ENCODE results near the gene CCDC178.
"Not testable (repeated sequence)": the region's sequence is repeated elsewhere in the genome, so short reads cannot be mapped to it uniquely, and the experiment has no call there.

Gene CCDC178

DNA sequence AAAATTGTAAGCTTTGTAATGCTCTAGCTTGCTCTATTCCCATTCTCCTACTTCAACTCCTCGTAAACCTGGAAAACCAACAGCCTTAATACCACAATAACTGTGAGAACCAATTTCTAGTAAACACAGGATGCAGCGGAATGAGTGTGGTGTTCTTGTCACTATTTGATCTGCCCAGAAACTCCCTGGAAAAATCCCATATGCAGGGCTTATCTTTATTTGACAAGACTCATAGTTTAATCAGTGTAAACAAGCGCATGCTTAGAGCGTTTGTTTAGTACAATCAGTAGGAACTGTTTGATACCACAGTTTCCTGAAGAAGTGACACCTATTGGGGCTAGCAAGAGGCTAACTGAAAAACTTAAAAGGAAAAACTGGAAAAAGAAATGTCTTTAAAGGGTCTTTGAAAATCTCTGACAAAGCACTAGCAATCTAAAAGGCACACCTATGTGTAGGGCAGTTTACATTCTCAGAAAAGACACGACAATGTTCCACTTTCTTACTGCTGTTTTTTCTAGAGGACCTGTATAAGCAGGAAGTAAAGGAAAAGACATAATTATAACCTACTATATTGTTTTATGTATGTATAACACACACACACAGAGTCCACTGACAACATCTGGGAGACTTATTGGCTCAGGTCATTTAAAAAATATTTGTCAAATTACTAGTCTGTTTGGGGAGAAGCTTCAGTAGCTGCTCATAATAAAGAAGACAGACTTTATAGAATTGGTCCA, 426.3 kb downstream of the CCDC178 start:
- no peak for TF ChIP-seq ZNF274 (IDR thresholded peaks at IDR 0.05; ENCODE audit: low read depth, low read length)
- no peak overlapping the region for H3K4me3 ChIP-seq (ENCODE audit: low read length)

- H3K4me3 ChIP-seq (ENCODE audit: low read length): no peak overlapping the region
- no peak for TF ChIP-seq ZNF274 (IDR thresholded peaks at IDR 0.05; ENCODE audit: low read depth, low read length)
Measured at GRCh38 chr18:33010149-33010548, 430.4 kb downstream of the CCDC178 start.

- H3K4me3 ChIP-seq (ENCODE audit: low read length): no peak overlapping the region
- TF ChIP-seq ZNF274 (IDR thresholded peaks at IDR 0.05; ENCODE audit: low read depth, low read length): no peak
Measured at GRCh38 chr18:32998921-32999320, 441.6 kb downstream of the CCDC178 start.

DNA sequence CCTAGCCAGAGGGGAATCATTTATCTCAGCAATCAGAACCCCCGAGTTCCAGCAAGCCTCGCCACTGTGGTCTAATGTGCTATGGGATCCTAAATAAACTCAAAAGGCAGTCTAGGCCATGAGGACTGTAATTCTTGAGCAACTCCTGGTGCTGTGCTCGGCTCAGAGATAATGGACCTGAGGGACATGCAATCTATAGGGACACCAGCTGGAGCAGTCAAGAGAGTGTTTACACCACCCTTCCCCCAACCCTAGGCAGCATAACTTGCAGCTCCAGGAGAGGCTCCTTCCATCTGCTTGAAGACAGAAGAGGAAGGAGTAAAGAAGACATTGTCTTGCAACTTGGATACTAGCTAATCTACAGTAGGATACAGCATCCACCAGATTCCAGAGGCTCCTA, 442.2 kb downstream of the CCDC178 start:
- no peak overlapping the region for H3K4me3 ChIP-seq (ENCODE audit: low read length)
- no peak for TF ChIP-seq ZNF274 (IDR thresholded peaks at IDR 0.05; ENCODE audit: low read depth, low read length)

GRCh38 chr18:32983721-32984120, 456.8 kb downstream of the CCDC178 start:
- no peak overlapping the region for H3K4me3 ChIP-seq (ENCODE audit: low read length)

GRCh38 chr18:32980896-32981295, 459.6 kb downstream of the CCDC178 start:
- no peak for TF ChIP-seq ZNF274 (IDR thresholded peaks at IDR 0.05; ENCODE audit: low read depth, low read length)
- H3K4me3 ChIP-seq (ENCODE audit: low read length): no peak overlapping the region

More at GRCh38 chr18:32983721-32984120, 456.8 kb downstream of the CCDC178 start:
- no peak for TF ChIP-seq ZNF274 (IDR thresholded peaks at IDR 0.05; ENCODE audit: low read depth, low read length)

- no peak for TF ChIP-seq ZNF274 (IDR thresholded peaks at IDR 0.05; ENCODE audit: low read depth, low read length)
- no peak overlapping the region for H3K4me3 ChIP-seq (ENCODE audit: low read length)
Measured at GRCh38 chr18:32975501-32975900, 465.0 kb downstream of the CCDC178 start.

DNA sequence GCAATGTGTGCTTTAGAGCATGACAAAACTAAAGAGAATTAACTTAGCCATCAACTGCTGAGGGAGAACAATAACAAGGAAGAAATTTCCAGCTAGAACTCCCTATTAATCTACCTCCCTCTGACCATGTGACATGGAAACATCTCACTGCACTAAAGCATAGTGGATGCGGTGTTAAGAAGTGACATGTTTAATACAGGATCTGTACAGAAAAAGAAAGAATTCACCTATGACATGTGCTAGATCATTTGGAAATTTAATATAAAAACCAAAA, 465.4 kb downstream of the CCDC178 start:
- no peak overlapping the region for H3K4me3 ChIP-seq (ENCODE audit: low read length)
- no peak for TF ChIP-seq ZNF274 (IDR thresholded peaks at IDR 0.05; ENCODE audit: low read depth, low read length)

DNA sequence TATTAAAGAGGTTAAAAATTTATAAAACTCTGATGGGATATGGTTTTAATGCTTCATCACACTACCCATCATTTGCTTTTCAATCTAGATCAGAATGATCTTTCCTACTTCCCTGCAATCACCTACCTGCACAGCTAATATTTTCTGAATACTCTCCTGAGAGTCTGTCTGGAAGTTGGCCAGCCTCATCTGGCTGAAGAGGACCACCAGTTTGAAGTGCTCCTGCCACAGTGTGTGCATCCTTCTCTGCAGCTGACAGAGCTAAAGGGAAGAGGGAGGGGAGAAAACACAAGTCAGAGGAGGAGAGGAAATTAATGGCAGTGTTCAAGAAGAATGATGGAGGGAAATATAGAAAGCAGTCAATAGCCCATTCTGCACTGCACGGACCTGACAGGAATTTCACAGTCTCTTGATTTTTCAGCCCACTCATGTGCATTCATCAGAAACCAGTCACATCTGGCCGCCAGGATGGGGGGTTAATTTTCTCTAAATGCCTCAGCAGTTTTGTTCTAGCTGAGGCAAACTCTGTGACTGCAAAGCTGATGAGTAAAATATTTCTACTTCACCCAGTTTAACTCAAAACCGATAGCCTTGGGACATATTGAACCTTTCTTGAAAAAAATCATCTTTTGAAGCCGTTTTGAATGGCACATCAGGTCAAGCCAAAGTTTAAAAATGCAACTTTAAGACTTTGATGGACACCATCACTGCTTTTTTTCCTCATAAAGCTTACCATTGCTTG, 465.9 kb downstream of the CCDC178 start:
- TF ChIP-seq ZNF274 (IDR thresholded peaks at IDR 0.05; ENCODE audit: low read depth, low read length): no peak
- no peak overlapping the region for H3K4me3 ChIP-seq (ENCODE audit: low read length)

- no peak overlapping the region for H3K4me3 ChIP-seq (ENCODE audit: low read length)
- TF ChIP-seq ZNF274 (IDR thresholded peaks at IDR 0.05; ENCODE audit: low read depth, low read length): no peak
Measured at GRCh38 chr18:32968248-32968647, 472.3 kb downstream of the CCDC178 start.

DNA sequence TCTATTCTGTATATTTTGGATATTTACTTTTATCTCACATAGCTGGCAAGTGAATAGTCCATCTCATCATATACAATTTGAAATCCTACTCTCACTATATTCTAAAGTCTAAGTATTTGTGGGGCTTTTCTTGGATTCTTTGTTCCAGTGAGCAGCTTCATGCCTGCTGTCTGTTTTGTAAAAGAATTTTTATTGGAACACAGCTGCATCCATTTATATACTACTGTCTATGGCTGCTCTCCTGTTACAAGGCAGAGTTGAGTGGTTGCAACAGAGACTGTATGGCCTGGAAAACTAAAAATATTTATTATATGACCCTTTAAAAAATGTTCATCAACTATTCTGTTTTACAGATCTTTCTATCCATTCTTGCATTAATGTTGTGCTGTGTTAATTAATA, 474.4 kb downstream of the CCDC178 start:
- TF ChIP-seq ZNF274 (IDR thresholded peaks at IDR 0.05; ENCODE audit: low read depth, low read length): no peak
- H3K4me3 ChIP-seq (ENCODE audit: low read length): no peak overlapping the region

DNA sequence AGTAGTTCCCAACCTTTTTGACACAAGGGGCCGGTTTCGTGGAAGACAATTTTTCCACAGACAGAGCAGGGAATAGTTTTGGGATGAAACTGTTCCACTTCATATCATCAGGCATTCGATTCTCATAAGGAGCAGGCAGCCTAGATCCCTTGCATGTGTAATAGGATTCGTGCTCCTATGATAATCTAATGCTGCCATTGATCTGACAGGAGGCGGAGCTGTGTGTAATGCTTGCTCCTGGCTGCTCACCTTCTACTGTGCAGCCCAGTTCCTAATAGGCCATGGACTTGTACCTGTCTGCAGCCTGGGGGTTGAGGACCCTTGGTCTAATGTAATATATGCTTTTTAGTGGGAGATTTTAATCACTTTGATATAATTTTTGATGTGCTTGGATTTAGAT, 479.0 kb downstream of the CCDC178 start:
- no peak overlapping the region for H3K4me3 ChIP-seq (ENCODE audit: low read length)
- TF ChIP-seq ZNF274 (IDR thresholded peaks at IDR 0.05; ENCODE audit: low read depth, low read length): no peak

DNA sequence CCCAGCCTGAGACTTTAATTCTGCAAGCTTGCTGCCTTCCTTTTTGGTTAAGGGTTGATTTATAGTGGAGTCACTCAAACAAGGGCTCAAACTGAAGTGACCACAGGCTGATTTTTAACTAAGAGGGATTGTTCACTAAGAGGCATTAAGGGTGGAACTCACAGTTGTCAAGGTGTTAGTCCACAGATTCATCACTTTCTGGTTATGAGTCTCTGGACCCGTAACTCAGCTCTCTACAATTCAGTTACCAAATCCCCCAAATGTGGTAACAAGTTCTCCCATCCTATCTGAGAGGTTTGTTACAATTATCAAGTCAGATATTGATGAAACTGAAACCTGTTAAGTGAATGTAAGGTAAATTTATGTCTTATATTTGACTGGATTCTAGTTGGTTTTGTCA, 481.8 kb downstream of the CCDC178 start:
- no peak overlapping the region for H3K4me3 ChIP-seq (ENCODE audit: low read length)
- TF ChIP-seq ZNF274 (IDR thresholded peaks at IDR 0.05; ENCODE audit: low read depth, low read length): no peak

GRCh38 chr18:32956591-32957315, 483.8 kb downstream of the CCDC178 start:
- no peak overlapping the region for H3K4me3 ChIP-seq (ENCODE audit: low read length)
- no peak for TF ChIP-seq ZNF274 (IDR thresholded peaks at IDR 0.05; ENCODE audit: low read depth, low read length)

DNA sequence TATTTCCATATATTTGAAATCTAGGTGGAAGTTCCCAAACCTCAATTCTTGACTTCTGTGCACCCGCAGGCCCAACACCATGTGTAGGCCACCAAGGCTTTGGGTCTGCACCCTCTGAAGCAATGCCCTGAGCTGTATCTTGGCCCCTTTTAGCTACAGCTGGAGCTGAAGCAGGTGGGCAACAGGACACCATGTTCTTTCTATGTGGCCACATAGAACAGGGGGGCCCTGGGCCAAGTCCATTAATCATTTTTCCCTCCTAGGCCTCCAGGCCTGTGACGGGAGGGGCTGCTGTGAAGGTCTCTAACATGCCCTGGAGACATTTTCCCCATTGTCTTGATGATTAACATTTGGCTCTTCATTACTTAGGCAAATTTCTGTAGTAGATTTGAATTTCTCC, 488.2 kb downstream of the CCDC178 start:
- not testable (repeated sequence) for H3K4me3 ChIP-seq (ENCODE audit: low read length)

Measured in GM08714 (cell line).